K562 (cell line): Measurements from ENCODE around the gene GRIK1. TPM values are rescaled to one million over a fixed set of nuclear protein-coding genes. Genes with fewer than 3 reads are reported as not detected.

ENCODE experiments used
- ATAC-seq: fragments of 200-7000 bp; cut with Tn5 transposase; 3 replicates; pipeline ENCODE4 v1.9.1; 2020; ENCODE audit warnings: moderate library complexity
- BruUV-seq: library from RNA; stranded (reverse); fragments of 400-500 nt; replicated peaks from 2 replicates; lab custom pipeline; 2021; lab: Mats Ljungman, UMichigan
- CTCF ChIA-PET: fragments of 300-600 bp; formaldehyde crosslinking; extraction: SDS; loops from one replicate; lab custom pipeline; 2021; ENCODE audit warnings: low intra/inter-chr PET ratio; lab: Yijun Ruan, JAX
- POLR2A ChIA-PET: fragments of 300-600, 350-650 bp; sonication (Branson Sonifier 250); formaldehyde crosslinking; extraction: SDS; loops from one replicate; lab custom pipeline; 2021; ENCODE audit warnings: antibody characterized with exemption, inconsistent platforms; lab: Yijun Ruan, JAX
- DNase-seq, 4 experiments: peaks; one replicate each; pipeline versions ENCODE4 v3.0.0 to v3.0.0-alpha.2; 2011 to 2018; ENCODE audit warnings: low spot score in 3 of 4, mixed read lengths in 3 of 4; ENCODE audit errors: extremely low read depth in 1 of 4
- FAIRE-seq: peaks from 2 replicates; lab custom pipeline; 2011; peaks lifted over from hg19 to GRCh38; lab: Jason Lieb, UNC
- H2AFZ ChIP-seq: 2 replicates; pipeline ENCODE4 v1.6.0; 2011; ENCODE audit warnings: low read depth, low read length, control low read depth, inconsistent platforms
- H3K27ac ChIP-seq: fragments of 200-600 bp; 3 replicates; pipeline ENCODE4 v1.8.0; 2011; ENCODE audit warnings: low read depth, mild to moderate bottlenecking, control low read depth, inconsistent platforms, low read length, moderate library complexity, mixed read lengths; ENCODE audit errors: extremely low read depth
- H3K27me3 ChIP-seq, 2 experiments: fragments of 300-600 bp in 1 of 2; 2 replicates in 1 of 2; 3 replicates in 1 of 2; pipeline versions ENCODE4 v1.6.0 to v1.8.0; 2011; ENCODE audit warnings: inconsistent platforms in 2 of 2, low read length in 2 of 2, mild to moderate bottlenecking in 1 of 2, mixed read lengths in 1 of 2, moderate library complexity in 1 of 2; ENCODE audit not compliant: control insufficient read depth in 2 of 2, insufficient read depth in 2 of 2
- H3K36me3 ChIP-seq: fragments of 300-600 bp; 3 replicates; pipeline ENCODE4 v1.8.0; 2011; ENCODE audit warnings: mild to moderate bottlenecking, low read length, inconsistent platforms; ENCODE audit not compliant: control insufficient read depth, insufficient read depth
- H3K4me1 ChIP-seq, 2 experiments: fragments of 200-600 bp in 1 of 2; replicated peaks in 1 of 2; 2 replicates in 1 of 2; 3 replicates in 1 of 2; pipeline versions ENCODE4 v1.5.1 to v1.8.0; 2011; ENCODE audit warnings: inconsistent platforms in 2 of 2, low read length in 2 of 2, mild to moderate bottlenecking in 1 of 2, mixed read lengths in 1 of 2, moderate library complexity in 1 of 2; ENCODE audit not compliant: control insufficient read depth in 2 of 2, insufficient read depth in 2 of 2
- H3K4me2 ChIP-seq: 2 replicates; pipeline ENCODE4 v1.6.1; 2011; ENCODE audit warnings: low read length, control low read depth, inconsistent platforms, mixed read lengths; ENCODE audit not compliant: insufficient read depth
- H3K4me3 ChIP-seq: fragments of 200-600 bp; sonication (generic), shearing (Covaris generic); 2 replicates; pipeline ENCODE4 v1.5.1; 2016; ENCODE audit warnings: control low read depth, inconsistent platforms
- H3K79me2 ChIP-seq: fragments of 200-600 bp; 3 replicates; pipeline ENCODE4 v1.8.0; 2011; ENCODE audit warnings: low read length, inconsistent platforms; ENCODE audit not compliant: control insufficient read depth, insufficient read depth
- H3K9ac ChIP-seq, 2 experiments: 2 replicates each; pipeline versions ENCODE4 v1.6.0 to v1.6.1; 2011; ENCODE audit warnings: low read depth in 2 of 2, low read length in 2 of 2, control low read depth in 1 of 2, inconsistent platforms in 1 of 2, mild to moderate bottlenecking in 1 of 2, mixed read lengths in 1 of 2; ENCODE audit not compliant: insufficient read depth in 1 of 2
- H3K9me1 ChIP-seq: one replicate; pipeline ENCODE4 v1.6.0; 2011; ENCODE audit warnings: inconsistent platforms, mild to moderate bottlenecking, low read length, moderate library complexity; ENCODE audit not compliant: control insufficient read depth, insufficient read depth
- H3K9me3 ChIP-seq: replicated peaks from 2 replicates; pipeline ENCODE4 v1.5.1; 2011; ENCODE audit warnings: low read depth, low read length, inconsistent platforms; ENCODE audit not compliant: control insufficient read depth, insufficient read depth
- H4K20me1 ChIP-seq: replicated peaks from 2 replicates; pipeline ENCODE4 v1.6.1; 2011; ENCODE audit warnings: low read length, inconsistent platforms, mixed read lengths; ENCODE audit not compliant: control insufficient read depth, insufficient read depth
- BHLHE40 ChIP-seq: IDR thresholded peaks from 2 replicates; pipeline ENCODE4 v1.6.1; 2011; ENCODE audit warnings: low read length, improper control_type of control experiment
- BRD4 ChIP-seq: fragments of 200-600 bp; sonication (generic); IDR thresholded peaks from 2 replicates; pipeline ENCODE4 v1.6.1; 2017; ENCODE audit warnings: inconsistent platforms
- CEBPB ChIP-seq: fragments of 450-650 bp; IDR thresholded peaks from 2 replicates; pipeline ENCODE4 v1.6.1; 2016; ENCODE audit warnings: missing genetic modification characterization, missing compliant biosample characterization
- CHD2 ChIP-seq: IDR thresholded peaks from 2 replicates; pipeline ENCODE4 v1.6.1; 2011; ENCODE audit warnings: low read depth, low read length
- LCOR ChIP-seq: sonication (generic); formaldehyde crosslinking; IDR thresholded peaks from 2 replicates; pipeline ENCODE4 v1.8.0; 2022; ENCODE audit warnings: mild to moderate bottlenecking, missing genetic modification reagents
- ZNF280A ChIP-seq: fragments of 450-650 bp; IDR thresholded peaks from 2 replicates; pipeline ENCODE4 v1.6.1; 2018; ENCODE audit warnings: mild to moderate bottlenecking, low read depth; ENCODE audit not compliant: partially characterized antibody
- WGBS: fragments of 100-300 bp; shearing (Covaris generic); methylation state at CpG from one replicate; pipeline ENCODE4 v1.1.6; 2016; ENCODE audit warnings: low coverage, mixed read lengths; ENCODE audit not compliant: insufficient coverage; ENCODE audit errors: missing lambda C conversion rate; 5-methylcytosine and 5-hydroxymethylcytosine counted together
- in situ Hi-C: fragments of 300-500 bp; cut with MboI; formaldehyde crosslinking; loops from 4 replicates; pipeline ENCODE4 v1.15.0; 2018; ENCODE audit warnings: inconsistent platforms, mixed read lengths
- intact Hi-C: fragments of 100-400 bp; cut with micrococcal nuclease; formaldehyde crosslinking; loops from 2 replicates; pipeline ENCODE4 v1.14.2; 2022
- polyA plus RNA-seq, 8 experiments: library from polyadenylated mRNA; depleted of rRNA in 4 of 8; stranded (reverse) in 5 of 8; unstranded in 3 of 8; fragments of >200 nt; fragmentation: Nextera tagmentation in 2 of 8; fragmentation: Illumina TruSeq in 1 of 8; extraction: Ambion mirVana in 2 of 8; extraction: Trizol in 1 of 8; gene quantifications; 2 replicates each; pipeline versions ENCODE4 v1.2.1 to v1.2.3, GENCODE V29; 2011 to 2014; ENCODE audit warnings: inconsistent platforms in 1 of 8, missing spikeins in 1 of 8
- total RNA-seq, 7 experiments: library from RNA; depleted of rRNA in 6 of 7; stranded (reverse); fragments of >200 nt in 6 of 7; fragmentation: Illumina TruSeq in 2 of 7; extraction: Trizol in 2 of 7; gene quantifications; 2 replicates each; pipeline versions ENCODE4 v1.2.1 to v1.2.3, GENCODE V29; 2011 to 2021; ENCODE audit warnings: low replicate concordance in 1 of 7

Gene GRIK1
- total and polyA plus RNA-seq, 9 of the 15 experiments (the other 6 are each of a cell fraction or from before 2014, with no cell fraction given) = 0.17 to 2.8 (median 0.53) TPM

GRCh38 chr21:29875873-29876272 is 63.9 kb downstream of the GRIK1 start:
- Histone ChIP-seq H3K9me1 (no peaks in the 10 kb centered on the region), H3K4me3 (no peak overlapping the region), H3K4me2 (no peak overlapping the region), H3K79me2 (no peaks in the 10 kb centered on the region), H3K36me3 (no peaks in the 10 kb centered on the region), H3K9ac (no peak overlapping the region), H4K20me1 (no peaks in the 10 kb centered on the region), H3K27me3 (peaks cover 0 to 2% of the 10 kb centered on the region in 2 experiments; a peak in 3 of 5 replicates), H3K9me3 (no peaks in the 10 kb centered on the region), H2AFZ (no peak overlapping the region), H3K4me1 (no peaks in the 10 kb centered on the region), H3K27ac (no peak overlapping the region)
- DNase-seq (no peak), ATAC-seq (no peak), FAIRE-seq (no peak)
- TF ChIP-seq LCOR (CRISPR knock-in tag) = no peak
- TF ChIP-seq CEBPB = peak; percentile 26; the same call in 1 of the 2 replicates
- WGBS = 0% methylated on average over 1 of the region's 1 CpG
- in situ Hi-C loops = no loop called here
- ChIA-PET CTCF (no interaction called here), POLR2A (no interaction called here)
- intact Hi-C loops = no loop called here
- BruUV-seq = no TSS peak

GRCh38 chr21:29875036-29875716 is 64.6 kb downstream of the GRIK1 start:
- FAIRE-seq (no peak), DNase-seq (no peak), ATAC-seq (no peak)
- no peak for TF ChIP-seq ZNF280A
- no peak for TF ChIP-seq BHLHE40
- TF ChIP-seq BRD4 = no peak
- TF ChIP-seq CHD2 = no peak
- 11% methylated on average over 3 of the region's 3 CpGs for WGBS
- no peaks in the 10 kb centered on the region for H3K79me2 ChIP-seq
- no peak overlapping the region for H3K4me3 ChIP-seq
- no peak overlapping the region for H3K9ac ChIP-seq
- BruUV-seq = no TSS peak
- intact Hi-C loops = no loop called here
- no peak overlapping the region for H2AFZ ChIP-seq
- no peaks in the 10 kb centered on the region for H3K9me1 ChIP-seq
- no peaks in the 10 kb centered on the region for H3K4me1 ChIP-seq
- ChIA-PET POLR2A (interaction anchor here (1.0 kb wide), 1 partner anchor 12 kb away, joined by 3 read pairs; no protein-coding TSS in a partner anchor), CTCF (no interaction called here)
- H3K36me3 ChIP-seq = no peaks in the 10 kb centered on the region
- in situ Hi-C loops = no loop called here
- H4K20me1 ChIP-seq = no peaks in the 10 kb centered on the region
- no peak overlapping the region for H3K4me2 ChIP-seq
- peaks cover 0 to 4% of the 10 kb centered on the region in 2 experiments; a peak in 3 of 5 replicates for H3K27me3 ChIP-seq
- no peaks in the 10 kb centered on the region for H3K9me3 ChIP-seq
- H3K27ac ChIP-seq = no peak overlapping the region
